Right renal cortex interstitium (tissue), 3 donors: ENCODE results near the gene PKHD1. TPM values are rescaled to one million over a fixed set of nuclear protein-coding genes. Genes with fewer than 3 reads are reported as not detected.

Experiments
- DNase-seq, 3 donors: peaks; one replicate each; pipeline ENCODE4 v3.0.0-alpha.2; 2013; ENCODE audit warnings: low read depth in 3 of 3, low spot score in 2 of 3
- polyA plus RNA-seq, 3 donors: library from polyadenylated mRNA; unstranded; fragments of 120-200 nt; gene quantifications; one replicate each; pipeline ENCODE4 v1.2.1, GENCODE V29; 2013; ENCODE audit not compliant: insufficient read length in 3 of 3

The PKHD1 gene
- polyA plus RNA-seq, 3 donors = 20.6 to 25.1 (median 20.8) TPM

- no peak for DNase-seq
These were observed 513.4 kb downstream of the PKHD1 start for GRCh38 chr6:51574040-51574439.

GRCh38 chr6:51571168-51571567, 516.2 kb downstream of the PKHD1 start:
- no peak for DNase-seq

- no peak for DNase-seq
These were observed 517.1 kb downstream of the PKHD1 start for GRCh38 chr6:51570168-51570921.

GRCh38 chr6:51569594-51569993, 517.8 kb downstream of the PKHD1 start:
- DNase-seq = no peak

- no peak for DNase-seq
These were observed 518.6 kb downstream of the PKHD1 start for GRCh38 chr6:51568771-51569170.

- DNase-seq = no peak
These were observed 521.9 kb downstream of the PKHD1 start for GRCh38 chr6:51565472-51565871.

Other genes starting within 250 kb of the PKHD1 start
- not detected for gene IL17A, start 98.8 kb upstream of the PKHD1 start, polyA plus RNA-seq
- gene IL17F, start 156.9 kb upstream of the PKHD1 start, polyA plus RNA-seq = under 1 TPM; 0.28 to 0.33 (median 0.32) TPM
- 100 to 1,000 TPM; 137 to 154 (median 146) TPM for gene MCM3, start 197.1 kb upstream of the PKHD1 start, polyA plus RNA-seq